Measurements from ENCODE around the gene AHNAK.

GRCh38 chr11:62592989-62593421, 46.4 kb upstream of the AHNAK start:
- TF ChIP-seq POLR2A (IDR thresholded peaks at IDR 0.05) = no peak
- TF ChIP-seq, protein P1, sequence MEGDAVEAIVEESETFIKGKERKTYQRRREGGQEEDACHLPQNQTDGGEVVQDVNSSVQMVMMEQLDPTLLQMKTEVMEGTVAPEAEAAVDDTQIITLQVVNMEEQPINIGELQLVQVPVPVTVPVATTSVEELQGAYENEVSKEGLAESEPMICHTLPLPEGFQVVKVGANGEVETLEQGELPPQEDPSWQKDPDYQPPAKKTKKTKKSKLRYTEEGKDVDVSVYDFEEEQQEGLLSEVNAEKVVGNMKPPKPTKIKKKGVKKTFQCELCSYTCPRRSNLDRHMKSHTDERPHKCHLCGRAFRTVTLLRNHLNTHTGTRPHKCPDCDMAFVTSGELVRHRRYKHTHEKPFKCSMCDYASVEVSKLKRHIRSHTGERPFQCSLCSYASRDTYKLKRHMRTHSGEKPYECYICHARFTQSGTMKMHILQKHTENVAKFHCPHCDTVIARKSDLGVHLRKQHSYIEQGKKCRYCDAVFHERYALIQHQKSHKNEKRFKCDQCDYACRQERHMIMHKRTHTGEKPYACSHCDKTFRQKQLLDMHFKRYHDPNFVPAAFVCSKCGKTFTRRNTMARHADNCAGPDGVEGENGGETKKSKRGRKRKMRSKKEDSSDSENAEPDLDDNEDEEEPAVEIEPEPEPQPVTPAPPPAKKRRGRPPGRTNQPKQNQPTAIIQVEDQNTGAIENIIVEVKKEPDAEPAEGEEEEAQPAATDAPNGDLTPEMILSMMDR (IDR thresholded peaks at IDR 0.05) = no peak
